Measurements from ENCODE around the gene HMGCS2. TPM values are rescaled to one million over a fixed set of nuclear protein-coding genes. Genes with fewer than 3 reads are reported as not detected.

Gene HMGCS2
- total and polyA plus RNA-seq, 9 of the 15 experiments (the other 6 are each of a cell fraction or from before 2014, with no cell fraction given) = 0.13 TPM; not detected in 8

GRCh38 chr1:119737040-119737682, 31.5 kb downstream of the HMGCS2 start (continued):
- TF ChIP-seq PHB2 (IDR thresholded peaks at IDR 0.05; ENCODE audit: low read depth) = peak; percentile 87
- peak; percentile 95 for TF ChIP-seq SMARCA4 (IDR thresholded peaks at IDR 0.05)
- TF ChIP-seq KDM4B (IDR thresholded peaks at IDR 0.05; ENCODE audit: borderline replicate concordance in 2 of 2, low read depth in 1 of 2) = peak in 1 of 2 experiments; percentile 71; a peak in 1 of 4 replicates
- TF ChIP-seq ZNF282 (CRISPR knock-in tag; IDR thresholded peaks at IDR 0.05) = no peak
- TF ChIP-seq HNRNPLL (IDR thresholded peaks at IDR 0.05; ENCODE audit: low read depth, low read length, poor library complexity, severe bottlenecking) = no peak
- no peak for TF ChIP-seq CSDE1 (IDR thresholded peaks at IDR 0.05)
- TF ChIP-seq FOXJ2 (tag; IDR thresholded peaks at IDR 0.05) = no peak
- TF ChIP-seq KAT8 (IDR thresholded peaks at IDR 0.05; ENCODE audit: low read depth) = no peak
- TF ChIP-seq ZNF324 (CRISPR knock-in tag; IDR thresholded peaks at IDR 0.05) = no peak
- no peak for TF ChIP-seq ZNF140 (CRISPR knock-in tag; IDR thresholded peaks at IDR 0.05)
- no peak for TF ChIP-seq SNRNP70 (optimal IDR thresholded peaks at IDR 0.05; ENCODE audit: low read depth, low read length)
- no peak for TF ChIP-seq PREB (CRISPR knock-in tag; IDR thresholded peaks at IDR 0.05)
- TF ChIP-seq ZNF143 (CRISPR knock-in tag; IDR thresholded peaks at IDR 0.05) = no peak
- peak in 1 of 2 experiments; percentile 96; a peak in 2 of 4 replicates for TF ChIP-seq ZMIZ1 (IDR thresholded peaks at IDR 0.05; ENCODE audit: low read depth in 2 of 2, low read length in 2 of 2)
- TF ChIP-seq RERE (CRISPR knock-in tag; IDR thresholded peaks at IDR 0.05; ENCODE audit: borderline replicate concordance) = no peak
- no peak for TF ChIP-seq CAMTA2 (CRISPR knock-in tag; conservative IDR thresholded peaks at IDR 0.05)
- no peak for TF ChIP-seq GTF2A2 (tag; IDR thresholded peaks at IDR 0.05)

Data from K562 (cell line).